KBM-7 (cell line): Measurements from ENCODE around the gene CALHM6.
"Not testable (repeated sequence)": the region's sequence is repeated elsewhere in the genome, so short reads cannot be mapped to it uniquely, and the experiment has no call there.

Source experiments
- DNase-seq: peaks from one replicate; pipeline ENCODE4 v3.0.0-alpha.2; 2015
- in situ Hi-C: fragments of 300-500 bp; cut with MboI; formaldehyde crosslinking; loops from 2 replicates; pipeline ENCODE4 v1.14.3; 2020; ENCODE audit warnings: low sequenced_read_pairs, low pct_unique_long_range_greater_than_20kb, mixed read lengths

Gene CALHM6

DNA sequence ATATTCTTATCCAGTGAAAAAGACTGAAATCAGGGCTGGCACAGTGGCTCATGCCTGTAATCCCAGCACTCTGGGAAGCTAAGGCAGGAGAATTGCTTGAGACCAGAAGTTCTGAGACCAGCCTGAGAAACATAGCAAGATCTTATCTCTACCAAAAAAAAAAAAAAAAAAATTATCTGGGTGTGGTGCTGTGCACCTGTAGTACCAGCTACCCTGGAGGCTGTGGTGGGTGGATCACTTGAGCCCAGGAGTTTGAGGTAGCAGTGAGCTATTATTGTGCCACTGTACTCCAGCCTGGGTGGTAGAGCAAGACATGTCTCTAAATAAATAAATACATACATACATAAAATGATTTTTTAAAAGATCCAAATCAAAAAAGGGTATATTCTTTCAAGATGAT lies 6.3 kb downstream of the CALHM6 start:
- in situ Hi-C loops = no loop called here
- no peak for DNase-seq

GRCh38 chr6:116468293-116468692 lies 7.1 kb downstream of the CALHM6 start:
- no peak for DNase-seq
- in situ Hi-C loops = no loop called here

DNA sequence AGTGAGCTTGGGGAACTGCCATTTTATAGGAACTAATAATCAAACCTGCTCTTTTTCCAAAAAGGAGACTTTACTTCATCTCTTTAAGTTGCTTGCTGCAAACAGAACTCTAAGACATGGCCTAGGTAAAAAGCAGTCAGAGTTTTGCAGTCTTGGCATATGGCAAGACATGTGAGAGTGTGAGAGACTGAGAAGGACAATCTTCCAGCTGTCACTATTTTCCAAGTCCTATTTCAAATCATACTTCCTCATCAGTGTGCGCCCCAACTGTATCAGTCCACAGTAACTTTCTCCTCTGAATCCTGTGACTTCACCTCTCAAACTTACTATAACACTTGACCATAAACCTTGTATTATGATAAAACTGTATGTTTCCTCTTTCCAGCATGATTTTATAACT lies 10.4 kb downstream of the CALHM6 start:
- no peak for DNase-seq
- in situ Hi-C loops = no loop called here

DNA sequence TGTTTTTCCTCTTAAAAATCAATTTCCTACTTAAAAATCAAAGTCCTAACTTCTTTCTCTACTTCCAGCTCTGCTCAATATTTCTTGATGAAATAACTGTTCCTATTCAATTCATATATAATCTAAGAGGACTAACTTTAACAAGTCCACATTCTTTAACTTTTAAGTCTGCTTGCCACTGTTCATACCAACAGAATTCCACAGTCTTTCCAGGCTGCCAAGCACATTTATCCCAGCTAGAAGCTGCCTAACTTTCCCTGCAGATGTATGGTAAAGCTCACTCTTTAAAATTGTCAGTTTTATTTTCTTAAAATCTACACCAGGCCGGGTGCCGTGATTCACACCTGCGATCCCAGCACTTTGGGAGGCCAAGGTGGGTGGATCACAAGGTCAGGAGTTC lies 11.5 kb downstream of the CALHM6 start:
- in situ Hi-C loops = no loop called here
- DNase-seq = no peak

DNA sequence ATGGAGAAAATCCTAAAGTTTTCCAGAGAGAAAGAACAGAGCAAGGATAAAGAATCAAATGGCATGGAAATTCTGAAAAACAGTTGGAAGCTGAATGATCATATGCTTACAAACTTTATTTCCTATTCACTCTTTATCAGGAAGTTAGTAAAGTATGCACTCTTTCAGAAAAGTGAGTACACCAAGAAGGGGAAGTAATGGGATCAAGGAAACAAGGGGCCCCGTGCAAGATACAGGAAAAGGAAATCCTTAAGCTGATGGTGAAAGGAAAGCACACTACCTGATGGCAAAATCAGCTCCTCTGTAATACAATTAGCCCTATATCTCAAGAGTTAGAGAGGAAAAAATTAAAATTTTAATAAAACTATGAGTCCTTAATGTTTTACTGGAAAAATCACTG lies 14.0 kb downstream of the CALHM6 start:
- in situ Hi-C loops = no loop called here
- DNase-seq = peak; percentile 58

DNA sequence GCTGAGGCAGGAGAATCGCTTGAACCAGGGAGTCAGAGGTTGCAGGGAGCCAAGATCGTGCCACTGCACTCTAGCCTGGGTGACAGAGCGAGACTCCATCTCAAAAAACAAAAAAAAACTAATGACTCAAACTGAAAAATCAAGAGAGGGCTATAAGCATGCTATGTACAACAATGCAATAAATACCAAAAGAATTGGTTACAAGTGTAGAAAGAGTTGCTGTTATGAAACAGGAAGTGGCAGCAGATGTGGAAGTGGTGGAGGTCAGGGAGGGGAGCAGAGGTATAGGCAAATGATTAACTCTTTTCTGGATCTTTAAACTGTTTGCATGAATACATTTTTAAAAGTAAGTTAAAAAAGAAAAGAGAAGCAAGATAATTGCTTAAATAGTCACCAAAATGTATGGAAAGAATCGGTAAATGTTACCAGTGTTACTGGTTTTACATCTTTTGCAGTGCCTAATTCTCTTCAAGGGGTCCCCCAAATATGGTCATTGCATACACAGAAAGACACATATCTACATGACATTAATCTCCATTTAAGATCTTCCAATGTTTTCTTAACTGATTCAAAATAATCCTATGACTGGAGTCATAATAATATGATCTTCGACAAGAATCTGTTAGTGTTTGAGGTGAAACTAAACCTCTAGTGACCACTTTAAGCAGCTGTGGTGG lies 15.0 kb downstream of the CALHM6 start:
- DNase-seq = peak; percentile 76
- in situ Hi-C loops = no loop called here

- no peak for DNase-seq
- in situ Hi-C loops = no loop called here
These were observed 21.6 kb downstream of the CALHM6 start for GRCh38 chr6:116482780-116483179.

- no peak for DNase-seq
- in situ Hi-C loops = no loop called here
These were observed 22.4 kb downstream of the CALHM6 start for GRCh38 chr6:116483616-116484015.

GRCh38 chr6:116485559-116486184 lies 24.5 kb downstream of the CALHM6 start:
- no peak for DNase-seq
- in situ Hi-C loops = no loop called here

GRCh38 chr6:116491610-116492330 lies 30.6 kb downstream of the CALHM6 start:
- in situ Hi-C loops = no loop called here
- no peak for DNase-seq

- DNase-seq = no peak
- in situ Hi-C loops = no loop called here
These were observed 31.3 kb downstream of the CALHM6 start for GRCh38 chr6:116492331-116493067.

GRCh38 chr6:116495161-116495560 lies 34.0 kb downstream of the CALHM6 start:
- in situ Hi-C loops, DNase-seq: not testable (repeated sequence)

DNA sequence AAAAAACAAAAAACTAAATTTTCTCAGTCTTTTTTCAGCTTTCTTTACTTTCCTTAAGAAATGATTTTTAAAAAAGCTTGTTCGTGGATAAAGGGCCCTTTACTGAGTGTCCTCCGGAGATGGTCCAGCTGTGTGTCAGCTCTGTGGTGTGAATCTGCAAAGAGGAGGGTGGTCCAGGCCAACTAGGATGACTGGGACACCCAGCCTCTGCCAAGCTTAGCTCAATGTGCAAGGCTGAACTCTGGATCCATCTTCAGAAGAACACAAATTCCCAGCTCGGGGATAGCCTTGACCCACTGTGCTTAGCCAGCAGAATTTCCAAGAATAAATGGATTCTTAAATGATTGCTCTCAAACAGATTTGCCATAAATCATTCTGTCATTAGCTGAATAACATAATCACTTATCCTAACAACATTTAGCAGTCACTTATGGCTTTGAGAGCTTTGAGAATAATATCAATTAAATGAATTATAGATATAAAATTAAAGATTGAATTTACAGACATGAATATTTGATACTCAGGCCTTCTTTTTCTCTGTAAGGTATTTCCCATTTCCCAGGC lies 36.0 kb downstream of the CALHM6 start:
- in situ Hi-C loops = no loop called here

DNA sequence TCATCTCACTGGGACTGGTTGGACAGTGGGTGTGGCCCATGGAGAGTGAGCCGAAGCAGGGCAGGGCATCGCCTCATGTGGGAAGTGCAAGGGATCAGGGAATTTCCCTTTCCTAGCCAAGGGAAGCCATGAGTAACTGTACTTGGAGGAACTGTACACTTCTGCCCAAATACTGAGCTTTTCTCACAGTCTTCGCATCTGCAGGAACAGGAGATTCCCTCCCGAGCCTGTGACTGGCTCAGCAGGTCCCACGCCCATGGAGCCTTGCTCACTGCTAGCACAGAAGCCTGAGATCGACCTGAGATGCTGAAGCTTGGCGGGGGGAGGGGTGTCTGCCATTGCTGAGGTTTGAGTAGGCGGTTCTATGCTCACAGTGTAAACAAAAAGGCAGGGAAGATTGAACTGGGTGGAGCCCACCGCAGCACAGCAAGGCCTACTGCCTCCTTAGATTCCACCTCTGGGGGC lies 39.8 kb downstream of the CALHM6 start:
- in situ Hi-C loops = no loop called here
- no peak for DNase-seq

More for the DNA sequence above, 36.0 kb downstream of the CALHM6 start:
- DNase-seq = no peak

DNA sequence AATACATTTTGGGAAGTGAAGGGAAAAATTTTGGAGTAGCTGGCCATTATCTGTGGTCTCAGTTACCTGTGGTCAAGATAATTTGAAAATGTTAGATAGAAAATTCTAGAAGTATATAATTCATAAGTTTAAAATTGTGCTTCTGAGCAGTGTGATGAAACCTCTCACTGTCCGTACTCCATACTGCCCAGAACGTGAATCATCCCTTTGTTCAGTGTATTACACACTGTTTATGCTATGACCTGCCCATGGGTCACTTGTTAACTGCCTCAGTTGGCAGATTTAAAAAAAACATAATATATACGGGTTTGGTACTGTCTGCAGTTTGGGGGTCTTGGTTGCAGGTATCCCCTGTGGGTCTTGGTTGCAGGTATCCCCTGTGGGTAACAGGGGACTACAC lies 46.1 kb downstream of the CALHM6 start:
- in situ Hi-C loops = no loop called here
- DNase-seq = no peak

DNA sequence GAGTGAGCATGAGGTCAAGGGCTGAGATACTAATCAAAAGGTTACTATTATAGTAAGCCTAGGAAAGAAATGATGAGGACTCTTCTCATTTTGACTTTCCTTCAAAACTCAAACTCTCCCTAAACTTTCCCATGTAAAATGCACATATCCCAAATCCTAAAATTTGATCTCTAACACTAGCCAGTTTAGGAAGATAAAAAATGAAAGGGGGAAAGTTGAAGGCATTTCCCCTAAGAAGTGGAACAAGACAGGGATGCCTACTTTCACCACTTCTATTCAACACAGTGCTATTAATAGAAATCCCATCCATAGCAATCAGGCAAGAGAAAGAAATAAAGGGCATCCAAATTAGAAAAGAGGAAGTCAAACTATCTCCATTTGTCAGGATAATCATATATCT lies 47.4 kb downstream of the CALHM6 start:
- no peak for DNase-seq
- in situ Hi-C loops = no loop called here

GRCh38 chr6:116511424-116512110 lies 50.4 kb downstream of the CALHM6 start, which contains the start of gene CALHM5:
Gene CALHM5 (plus strand): TSS chr6:116511639. CDS start chr6:116511697, 58 bp downstream.
- in situ Hi-C loops = no loop called here
- DNase-seq = no peak

- in situ Hi-C loops = no loop called here
These were observed 51.0 kb downstream of the CALHM6 start for GRCh38 chr6:116512111-116512559.

DNA sequence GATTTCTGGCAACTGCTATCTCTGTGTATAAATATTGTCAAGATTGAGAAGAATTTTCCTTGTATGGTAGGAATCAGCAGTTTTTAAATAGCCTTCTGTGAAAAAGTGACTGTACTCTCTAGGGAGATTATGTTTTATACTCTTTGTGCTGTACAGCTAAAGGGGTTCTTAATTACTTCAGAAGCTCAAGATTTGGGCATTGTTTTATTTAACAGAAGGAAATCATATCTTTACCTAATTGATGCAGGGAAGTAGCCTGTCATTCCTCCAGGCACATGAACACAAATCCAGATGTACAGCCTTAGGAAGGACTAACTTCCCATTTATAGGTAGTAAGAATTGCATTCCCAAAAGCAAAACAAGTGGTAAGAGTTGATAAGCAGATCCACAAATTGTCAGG lies 51.6 kb downstream of the CALHM6 start:
- DNase-seq = no peak
- in situ Hi-C loops = no loop called here

More at GRCh38 chr6:116512111-116512559, 51.0 kb downstream of the CALHM6 start:
- DNase-seq = no peak
